ENCODE data around the gene FERMT3. TPM values are rescaled to one million over a fixed set of nuclear protein-coding genes. Genes with fewer than 3 reads are reported as not detected.
A peak's percentile ranks its signal among the peaks of the same experiment; 100 is the strongest.

The FERMT3 gene
- polyA plus RNA-seq, 3 donors from 2014 or later = 181 to 297 (median 236) TPM

DNA sequence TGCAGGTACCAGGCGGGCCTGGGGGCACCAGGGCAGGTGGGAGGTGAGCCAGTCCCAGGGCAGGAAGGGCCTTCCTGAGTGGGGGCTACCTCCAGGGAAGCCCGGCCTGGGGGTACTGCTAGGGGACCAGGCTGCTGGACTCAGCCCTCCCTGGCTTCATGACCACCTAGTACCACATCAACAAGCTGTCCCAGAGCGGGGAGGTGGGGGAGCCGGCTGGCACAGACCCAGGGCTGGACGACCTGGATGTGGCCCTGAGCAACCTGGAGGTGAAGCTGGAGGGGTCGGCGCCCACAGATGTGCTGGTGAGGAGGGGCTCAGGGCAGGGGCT lies 12.8 kb downstream of the FERMT3 start:
- no peak for DNase-seq
- H3K9me3 Mint-ChIP-seq = no peaks in the 10 kb centered on the region
- peaks cover 4 to 11% (median 4%) of the 10 kb centered on the region in 3 donors for H3K36me3 Mint-ChIP-seq
- peaks cover 0 to 3% (median 0%) of the 10 kb centered on the region in 3 donors for H3K27me3 Mint-ChIP-seq (ENCODE audit: low read depth in 3 of 3)
- no peak overlapping the region for H3K4me3 Mint-ChIP-seq
- H3K4me1 Mint-ChIP-seq = peaks cover 3 to 10% of the 10 kb centered on the region in 2 donors
- H3K27ac Mint-ChIP-seq = no peak overlapping the region

DNA sequence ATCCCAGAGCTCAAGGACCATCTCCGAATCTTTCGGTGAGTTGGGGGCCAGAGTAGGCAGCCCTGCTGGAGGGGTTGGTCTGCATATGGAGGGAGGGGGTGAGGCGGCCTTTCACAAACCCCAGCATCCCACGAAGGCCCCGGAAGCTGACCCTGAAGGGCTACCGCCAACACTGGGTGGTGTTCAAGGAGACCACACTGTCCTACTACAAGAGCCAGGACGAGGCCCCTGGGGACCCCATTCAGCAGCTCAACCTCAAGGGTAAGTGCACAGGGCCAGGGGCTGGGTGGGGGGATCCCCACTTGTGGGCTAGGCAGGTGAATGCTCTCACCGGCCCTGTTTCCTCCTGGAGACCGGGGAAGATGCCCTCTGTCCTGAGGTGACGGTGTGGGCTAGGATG lies 13.2 kb downstream of the FERMT3 start:
- peaks cover 4 to 11% (median 4%) of the 10 kb centered on the region in 3 donors for H3K36me3 Mint-ChIP-seq
- no peak for DNase-seq
- peaks cover 0 to 4% (median 0%) of the 10 kb centered on the region in 3 donors for H3K27me3 Mint-ChIP-seq (ENCODE audit: low read depth in 3 of 3)
- peaks cover 3 to 10% of the 10 kb centered on the region in 2 donors for H3K4me1 Mint-ChIP-seq
- no peak overlapping the region for H3K27ac Mint-ChIP-seq
- H3K4me3 Mint-ChIP-seq = no peak overlapping the region
- no peaks in the 10 kb centered on the region for H3K9me3 Mint-ChIP-seq

DNA sequence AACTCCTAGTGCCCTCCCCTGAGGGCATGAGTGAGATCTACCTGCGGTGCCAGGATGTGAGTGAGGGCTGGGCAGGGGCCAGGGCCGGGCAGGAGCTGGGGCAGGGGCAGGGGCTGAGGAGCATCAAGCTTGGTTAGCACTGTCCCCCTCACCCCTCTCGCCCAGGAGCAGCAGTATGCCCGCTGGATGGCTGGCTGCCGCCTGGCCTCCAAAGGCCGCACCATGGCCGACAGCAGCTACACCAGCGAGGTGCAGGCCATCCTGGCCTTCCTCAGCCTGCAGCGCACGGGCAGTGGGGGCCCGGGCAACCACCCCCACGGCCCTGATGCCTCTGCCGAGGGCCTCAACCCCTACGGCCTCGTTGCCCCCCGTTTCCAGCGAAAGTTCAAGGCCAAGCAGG lies 13.8 kb downstream of the FERMT3 start:
- Mint-ChIP-seq H3K36me3 (peaks cover under 1 to 6% (median under 1%) of the 10 kb centered on the region in 3 donors), H3K27ac (no peak overlapping the region), H3K4me3 (no peak overlapping the region), H3K9me3 (no peaks in the 10 kb centered on the region), H3K4me1 (peaks cover 6 to 9% of the 10 kb centered on the region in 2 donors), H3K27me3 (ENCODE audit: low read depth in 3 of 3) (peaks cover 0 to 4% (median 0%) of the 10 kb centered on the region in 3 donors)
- no peak for DNase-seq

DNA sequence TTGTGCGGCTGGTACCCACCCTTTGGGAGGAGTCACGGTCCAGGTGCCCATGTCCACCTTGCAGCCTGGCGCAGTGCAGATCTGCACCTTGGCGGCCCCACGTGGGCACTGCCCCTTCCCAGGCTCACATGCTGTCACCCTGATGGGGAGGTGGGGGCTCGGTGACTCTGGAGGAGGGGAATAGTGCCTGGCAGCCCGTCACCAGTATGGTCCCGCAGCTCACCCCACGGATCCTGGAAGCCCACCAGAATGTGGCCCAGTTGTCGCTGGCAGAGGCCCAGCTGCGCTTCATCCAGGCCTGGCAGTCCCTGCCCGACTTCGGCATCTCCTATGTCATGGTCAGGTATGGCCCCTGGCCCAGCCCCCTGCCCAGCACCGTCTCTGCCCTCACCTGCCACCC lies 14.3 kb downstream of the FERMT3 start:
- Mint-ChIP-seq H3K4me1 (peaks cover 9 to 11% of the 10 kb centered on the region in 2 donors), H3K36me3 (peaks cover 0 to 5% (median 0%) of the 10 kb centered on the region in 3 donors), H3K9me3 (no peaks in the 10 kb centered on the region), H3K4me3 (no peak overlapping the region), H3K27me3 (ENCODE audit: low read depth in 3 of 3) (peaks cover 0 to 5% (median 0%) of the 10 kb centered on the region in 3 donors), H3K27ac (peak overlapping the region in 1 of 6 donors; percentile 29)
- DNase-seq = no peak

DNA sequence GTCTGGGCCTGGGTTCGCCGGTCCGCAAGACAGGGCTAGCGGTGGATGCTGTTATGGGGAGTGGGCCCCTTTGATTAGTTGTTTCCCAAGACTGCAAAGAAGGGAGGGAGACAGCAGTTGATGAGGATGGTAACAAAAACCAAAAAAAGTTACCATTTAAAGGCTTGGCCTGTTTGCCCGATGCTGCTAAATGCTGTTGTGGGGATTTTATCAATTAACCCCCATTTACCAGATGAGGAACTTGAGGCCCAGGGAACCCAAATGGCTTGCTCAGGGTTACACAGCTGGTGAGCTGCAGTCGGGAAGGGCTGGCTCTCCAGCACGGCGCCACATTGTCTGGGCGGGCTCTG lies 16.1 kb downstream of the FERMT3 start:
- DNase-seq = no peak
- no peak overlapping the region for H3K27ac Mint-ChIP-seq
- H3K4me3 Mint-ChIP-seq = no peak overlapping the region
- peaks cover 0 to 6% (median 2%) of the 10 kb centered on the region in 3 donors for H3K27me3 Mint-ChIP-seq (ENCODE audit: low read depth in 3 of 3)
- peaks cover 0 to 5% (median 0%) of the 10 kb centered on the region in 3 donors for H3K36me3 Mint-ChIP-seq
- H3K4me1 Mint-ChIP-seq = peaks cover 19 to 20% of the 10 kb centered on the region in 2 donors
- no peaks in the 10 kb centered on the region for H3K9me3 Mint-ChIP-seq

DNA sequence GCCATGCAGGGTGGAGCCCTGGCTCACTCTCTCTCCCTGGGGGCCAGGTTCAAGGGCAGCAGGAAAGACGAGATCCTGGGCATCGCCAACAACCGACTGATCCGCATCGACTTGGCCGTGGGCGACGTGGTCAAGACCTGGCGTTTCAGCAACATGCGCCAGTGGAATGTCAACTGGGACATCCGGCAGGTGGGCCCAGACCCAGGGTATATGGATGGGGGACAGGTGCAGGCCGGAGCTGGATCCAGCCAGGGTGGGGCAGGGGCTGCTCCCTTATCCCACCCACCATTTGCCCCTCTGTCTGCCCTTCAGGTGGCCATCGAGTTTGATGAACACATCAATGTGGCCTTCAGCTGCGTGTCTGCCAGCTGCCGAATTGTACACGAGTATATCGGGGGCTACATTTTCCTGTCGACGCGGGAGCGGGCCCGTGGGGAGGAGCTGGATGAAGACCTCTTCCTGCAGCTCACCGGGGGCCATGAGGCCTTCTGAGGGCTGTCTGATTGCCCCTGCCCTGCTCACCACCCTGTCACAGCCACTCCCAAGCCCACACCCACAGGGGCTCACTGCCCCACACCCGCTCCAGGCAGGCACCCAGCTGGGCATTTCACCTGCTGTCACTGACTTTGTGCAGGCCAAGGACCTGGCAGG lies 16.6 kb downstream of the FERMT3 start:
- H3K9me3 Mint-ChIP-seq = no peaks in the 10 kb centered on the region
- DNase-seq = no peak
- H3K27ac Mint-ChIP-seq = no peak overlapping the region
- peaks cover 0 to 5% (median 0%) of the 10 kb centered on the region in 3 donors for H3K36me3 Mint-ChIP-seq
- peaks cover 0 to 6% (median 2%) of the 10 kb centered on the region in 3 donors for H3K27me3 Mint-ChIP-seq (ENCODE audit: low read depth in 3 of 3)
- H3K4me3 Mint-ChIP-seq = no peak overlapping the region
- H3K4me1 Mint-ChIP-seq = peaks cover 22% of the 10 kb centered on the region in 2 donors

DNA sequence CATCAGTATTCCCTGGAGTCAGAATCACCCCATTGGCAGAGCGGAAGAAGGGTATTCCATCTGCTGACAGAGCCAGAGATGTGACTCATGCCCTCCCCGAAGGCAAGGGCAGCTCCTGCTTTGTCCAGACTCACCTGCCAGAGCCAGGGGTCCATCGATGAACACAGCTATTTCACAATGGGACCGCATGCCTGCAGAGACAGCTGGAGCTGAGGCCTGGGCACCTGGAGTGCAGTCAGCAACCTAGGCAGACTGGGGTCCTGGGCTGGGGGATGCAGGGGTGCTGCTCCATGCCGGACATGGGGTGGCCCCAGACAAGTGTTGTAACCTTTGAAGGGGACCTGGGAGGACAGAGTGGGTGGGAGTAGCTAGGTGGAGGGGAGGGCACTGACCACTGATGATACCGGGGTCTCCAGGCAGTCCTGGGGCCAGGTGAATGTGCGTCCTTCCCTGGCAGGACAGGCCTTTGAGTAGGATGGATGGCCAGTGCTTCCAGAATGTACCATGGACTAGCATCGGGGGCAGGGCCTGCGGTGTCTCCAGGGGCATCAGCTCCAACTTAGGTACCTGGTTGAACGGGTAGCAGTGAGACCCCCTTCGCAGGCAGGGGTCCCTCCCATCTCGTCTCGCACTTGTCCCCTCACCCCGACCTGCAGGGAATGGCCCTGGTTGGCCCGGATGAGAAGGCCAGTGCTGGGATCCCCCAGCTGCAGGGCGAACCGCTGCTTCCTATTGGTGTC lies 17.8 kb downstream of the FERMT3 start:
- peak overlapping the region in 3 of 5 donors; percentile 40 to 88 (median 87) for H3K4me3 Mint-ChIP-seq

DNA sequence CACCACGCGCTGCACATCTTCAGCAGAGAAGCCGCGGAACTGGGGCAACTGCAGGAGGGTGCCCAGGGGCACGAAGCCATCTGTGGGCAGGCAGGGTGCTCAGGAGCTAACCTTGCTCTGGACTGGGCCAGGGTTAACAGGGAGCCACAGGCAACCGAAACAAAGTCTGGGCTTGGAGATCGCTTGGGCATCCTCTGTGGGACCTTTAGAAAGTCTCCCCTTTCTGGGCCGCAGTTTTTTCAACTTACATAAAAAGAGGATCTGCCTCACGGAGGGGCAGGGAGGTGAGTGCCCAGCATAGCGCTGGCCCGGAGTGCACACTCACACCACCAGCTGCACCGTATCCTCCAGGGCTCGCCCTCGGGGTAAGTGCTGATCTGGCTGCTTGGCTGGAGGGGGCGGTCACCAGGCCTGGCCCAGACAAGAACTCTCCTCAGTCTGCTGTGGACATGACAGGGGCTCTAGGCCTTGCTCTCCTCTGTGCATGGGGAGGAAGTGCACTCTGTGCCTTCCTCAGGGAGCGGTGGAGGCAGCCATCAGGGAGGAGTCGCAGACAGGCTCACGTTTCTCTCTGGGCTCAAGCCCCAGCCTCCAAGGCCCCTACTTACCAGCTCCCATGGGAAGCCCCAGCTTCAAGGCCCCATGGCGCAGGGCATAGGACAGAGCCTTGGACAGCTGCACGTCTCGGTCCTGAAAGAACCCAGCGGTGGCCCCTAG lies 18.5 kb downstream of the FERMT3 start:
- DNase-seq = no peak
- H3K36me3 Mint-ChIP-seq = no peaks in the 10 kb centered on the region
- peak overlapping the region; percentile 27 to 91 (median 77) for H3K27ac Mint-ChIP-seq
- peaks cover 30 to 31% of the 10 kb centered on the region in 2 donors for H3K4me1 Mint-ChIP-seq
- H3K4me3 Mint-ChIP-seq = peak overlapping the region; percentile 87 to 91 (median 89)
- H3K9me3 Mint-ChIP-seq = no peaks in the 10 kb centered on the region
- H3K27me3 Mint-ChIP-seq (ENCODE audit: low read depth in 3 of 3) = peaks cover 0 to 6% (median 2%) of the 10 kb centered on the region in 3 donors

More for the DNA sequence above, 17.8 kb downstream of the FERMT3 start:
- DNase-seq = no peak
- peaks cover 22 to 24% of the 10 kb centered on the region in 2 donors for H3K4me1 Mint-ChIP-seq
- H3K9me3 Mint-ChIP-seq = no peaks in the 10 kb centered on the region
- H3K27ac Mint-ChIP-seq = peak overlapping the region in 4 of 6 donors; percentile 34 to 80 (median 64)
- peaks cover 0 to 6% (median 2%) of the 10 kb centered on the region in 3 donors for H3K27me3 Mint-ChIP-seq (ENCODE audit: low read depth in 3 of 3)
- no peaks in the 10 kb centered on the region for H3K36me3 Mint-ChIP-seq

DNA sequence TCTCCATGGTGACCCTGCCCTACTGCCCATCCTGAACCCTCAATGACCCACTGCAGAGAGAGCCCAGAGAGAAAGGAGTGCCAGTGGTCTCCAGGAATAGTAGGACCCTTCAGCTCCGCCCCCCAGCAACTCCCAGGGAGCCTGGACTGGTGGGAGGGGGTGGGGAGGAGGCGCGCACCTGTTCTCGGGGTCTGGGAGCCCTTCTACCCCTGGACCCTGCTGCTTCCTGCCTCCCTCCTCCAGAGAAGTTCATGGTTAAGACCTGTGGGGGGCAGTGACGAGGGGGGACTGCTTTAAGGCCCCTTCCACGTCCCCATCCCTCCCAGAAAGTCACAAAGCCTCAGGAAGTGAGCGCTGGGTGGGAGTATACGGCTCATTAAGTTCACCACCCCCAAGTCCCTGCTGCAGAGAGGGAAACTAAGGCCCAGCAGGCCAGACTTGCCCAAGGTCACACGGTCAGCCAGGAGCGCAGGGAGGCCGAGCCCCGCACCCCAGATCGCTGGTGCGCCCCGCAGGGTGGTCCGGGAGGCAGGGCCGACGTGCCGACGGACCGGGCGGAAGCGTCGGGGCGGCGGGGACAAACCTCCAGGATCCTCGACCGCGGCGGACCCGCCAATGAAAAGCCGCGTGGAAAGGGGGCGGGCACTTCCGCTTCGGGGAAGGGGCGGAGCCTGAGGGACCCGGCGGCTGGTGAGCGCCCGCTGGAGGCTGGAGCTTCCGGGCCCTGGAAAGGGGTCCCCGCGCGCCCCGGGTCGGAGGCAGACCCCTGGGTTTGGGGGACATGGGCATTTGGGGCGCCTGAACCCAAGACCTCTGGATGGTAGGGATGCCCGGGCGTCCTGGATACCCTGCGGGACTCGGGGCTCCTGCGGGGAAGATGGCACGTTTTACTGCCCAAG lies 19.3 kb downstream of the FERMT3 start, which contains the start of the genes NUDT22 and TRPT1:
TSS of gene NUDT22 (plus strand) at position 667 of the 899 bp plus-strand sequence. CDS start 379 bp downstream, outside the sequence.
TSS of gene TRPT1 (minus strand) at position 579 of the 899 bp plus-strand sequence. CDS start at position 253, 326 bp downstream.
- peak; percentile 90 to 93 (median 91) for DNase-seq
- Mint-ChIP-seq H3K4me3 (peak within 1 kb of the TSS; percentile 87 to 91 (median 89)), H3K4me1 (peaks cover 34 to 36% of the 10 kb centered on the region in 2 donors), H3K27me3 (ENCODE audit: low read depth in 3 of 3) (peaks cover 0 to 6% (median 2%) of the 10 kb centered on the region in 3 donors), H3K27ac (peak within 1 kb of the TSS; percentile 77 to 93 (median 90)), H3K36me3 (no peaks in the 10 kb centered on the region), H3K9me3 (no peaks in the 10 kb centered on the region)

DNA sequence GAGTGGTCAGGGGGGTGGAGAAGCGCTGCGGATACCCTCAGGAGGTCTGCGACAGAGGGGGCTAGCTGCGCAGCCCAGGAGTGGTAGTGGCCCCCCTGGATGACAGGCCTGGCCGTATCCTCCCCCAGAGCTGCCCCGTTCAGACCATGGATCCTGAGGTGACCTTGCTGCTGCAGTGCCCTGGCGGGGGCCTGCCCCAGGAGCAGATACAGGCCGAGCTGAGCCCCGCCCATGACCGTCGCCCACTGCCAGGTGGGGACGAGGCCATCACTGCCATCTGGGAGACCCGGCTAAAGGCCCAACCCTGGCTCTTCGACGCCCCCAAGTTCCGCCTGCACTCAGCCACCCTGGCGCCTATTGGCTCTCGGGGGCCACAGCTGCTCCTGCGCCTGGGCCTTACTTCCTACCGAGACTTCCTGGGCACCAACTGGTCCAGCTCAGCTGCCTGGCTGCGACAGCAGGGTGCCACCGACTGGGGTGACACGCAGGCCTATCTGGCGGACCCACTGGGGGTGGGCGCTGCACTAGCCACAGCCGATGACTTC lies 20.1 kb downstream of the FERMT3 start:
- Mint-ChIP-seq H3K27me3 (ENCODE audit: low read depth in 3 of 3) (peaks cover 0 to 6% (median 2%) of the 10 kb centered on the region in 3 donors), H3K36me3 (no peaks in the 10 kb centered on the region), H3K4me3 (peak overlapping the region; percentile 87 to 91 (median 89)), H3K4me1 (peaks cover 38 to 40% of the 10 kb centered on the region in 2 donors), H3K9me3 (no peaks in the 10 kb centered on the region), H3K27ac (peak overlapping the region; percentile 77 to 93 (median 90))
- peak; percentile 65 to 70 (median 70) for DNase-seq

DNA sequence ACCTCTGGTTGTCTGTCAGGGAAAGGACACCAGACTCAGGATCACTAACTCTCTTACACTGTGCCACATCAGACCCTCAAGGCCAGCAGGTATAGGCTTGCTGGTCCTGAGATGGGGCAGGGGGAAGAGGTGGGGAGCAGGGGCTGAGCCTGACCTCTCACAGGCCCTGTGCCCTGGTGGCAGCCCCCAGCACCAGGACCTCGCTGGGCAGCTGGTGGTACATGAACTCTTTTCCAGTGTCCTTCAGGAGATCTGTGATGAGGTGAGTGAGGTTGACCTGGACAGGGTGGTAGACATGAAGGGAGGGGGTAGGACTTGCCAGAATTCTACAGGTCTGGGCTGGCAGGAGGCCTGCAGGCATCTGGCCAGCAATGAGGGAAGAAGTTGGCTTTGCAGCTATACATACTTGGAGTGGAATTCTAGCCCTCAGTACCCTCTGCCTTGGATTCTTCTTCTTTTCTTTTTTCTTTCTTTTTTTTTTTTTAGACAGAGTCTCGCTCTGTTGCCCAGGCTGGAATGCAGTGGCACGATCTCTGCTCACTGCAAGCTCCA lies 21.0 kb downstream of the FERMT3 start:
- H3K4me3 Mint-ChIP-seq = peak overlapping the region; percentile 87 to 91 (median 89)
- peak overlapping the region; percentile 77 to 93 (median 90) for H3K27ac Mint-ChIP-seq
- H3K36me3 Mint-ChIP-seq = no peaks in the 10 kb centered on the region
- H3K27me3 Mint-ChIP-seq (ENCODE audit: low read depth in 3 of 3) = peaks cover 0 to 4% (median 2%) of the 10 kb centered on the region in 3 donors
- DNase-seq = no peak
- peaks cover 40 to 46% of the 10 kb centered on the region in 2 donors for H3K4me1 Mint-ChIP-seq
- no peaks in the 10 kb centered on the region for H3K9me3 Mint-ChIP-seq

DNA sequence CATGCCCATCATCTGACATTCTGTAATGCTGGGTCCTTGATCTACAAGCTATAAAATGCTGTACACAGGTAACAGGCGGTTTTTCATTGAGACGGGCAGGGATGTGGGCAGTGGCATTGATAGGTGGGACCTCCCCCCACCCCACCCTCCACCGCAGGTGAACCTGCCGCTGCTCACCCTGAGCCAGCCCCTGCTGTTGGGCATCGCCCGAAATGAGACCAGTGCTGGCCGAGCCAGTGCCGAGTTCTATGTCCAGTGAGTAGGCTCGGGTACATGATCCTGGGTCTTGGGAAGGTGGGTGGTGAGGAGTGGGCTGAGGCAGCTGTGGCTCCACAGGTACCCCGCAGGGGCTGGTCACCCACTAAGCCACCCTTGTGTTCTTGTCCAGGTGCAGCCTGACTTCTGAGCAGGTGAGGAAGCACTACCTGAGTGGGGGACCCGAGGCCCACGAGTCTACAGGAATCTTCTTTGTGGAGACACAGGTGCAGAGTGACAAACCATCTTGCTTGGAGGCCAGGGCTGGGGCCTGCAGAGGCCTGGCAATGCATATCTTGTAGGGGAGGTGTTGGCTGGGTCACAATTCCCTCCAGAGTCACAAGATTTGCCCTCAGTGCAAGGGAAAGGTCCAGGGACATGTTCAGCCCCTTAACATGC lies 22.7 kb downstream of the FERMT3 start:
- H3K27ac Mint-ChIP-seq = peak overlapping the region; percentile 76 to 91 (median 83)

More for the DNA sequence above, 22.7 kb downstream of the FERMT3 start:
- Mint-ChIP-seq H3K9me3 (no peaks in the 10 kb centered on the region), H3K36me3 (no peaks in the 10 kb centered on the region), H3K4me3 (peak overlapping the region; percentile 86 to 94 (median 87)), H3K4me1 (peaks cover 40 to 53% of the 10 kb centered on the region in 2 donors), H3K27me3 (ENCODE audit: low read depth in 3 of 3) (peaks cover 0 to 5% (median 2%) of the 10 kb centered on the region in 3 donors)
- DNase-seq = no peak
